Left ventricle myocardium inferior (tissue), 1 donor: ENCODE results near the gene PIK3C2B. TPM values are rescaled to one million over a fixed set of nuclear protein-coding genes. Genes with fewer than 3 reads are reported as not detected.
A peak's percentile ranks its signal among the peaks of the same experiment; 100 is the strongest.

Experiments
- DNase-seq: peaks from one replicate; pipeline ENCODE4 v3.0.0-alpha.2; 2020
- H3K27ac ChIP-seq: fragments of 200-600 bp; replicated peaks from 2 replicates; pipeline ENCODE4 v1.8.0; 2021
- H3K27me3 ChIP-seq: fragments of 200-600 bp; 2 replicates; pipeline ENCODE4 v1.8.0; 2021; ENCODE audit warnings: low read depth
- H3K36me3 ChIP-seq: fragments of 200-600 bp; 2 replicates; pipeline ENCODE4 v1.8.0; 2021
- H3K4me1 ChIP-seq: fragments of 200-600 bp; 2 replicates; pipeline ENCODE4 v1.8.0; 2021
- H3K4me3 ChIP-seq: fragments of 200-600 bp; 2 replicates; pipeline ENCODE4 v1.8.0; 2021; ENCODE audit warnings: mild to moderate bottlenecking, moderate library complexity
- H3K9me3 ChIP-seq: fragments of 200-600 bp; replicated peaks from 2 replicates; pipeline ENCODE4 v1.8.0; 2021
- intact Hi-C: fragments of 100-400 bp; cut with micrococcal nuclease; formaldehyde crosslinking; loops from one replicate; pipeline ENCODE4 v1.11.0; 2022
- total RNA-seq: library from RNA; stranded (reverse); fragmentation: NEBNext Ultra II Directional; extraction: Animal tissue kit (Norgen Biotek cat#: 25700); gene quantifications from one replicate; pipeline ENCODE4 v1.2.1, GENCODE V29; 2021
- TF ChIP-seq, protein P1 (sequence below): fragments of 200-600 bp; IDR thresholded peaks from 2 replicates; pipeline ENCODE4 v1.8.0; 2021; ENCODE audit warnings: antibody characterized with exemption, mild to moderate bottlenecking, borderline replicate concordance
- donor health status: DM: no; HTN: yes; CAD: no; lungs with severe emphysema.

Gene PIK3C2B
- total RNA-seq, 1 donor from 2014 or later = 18.5 TPM

DNA sequence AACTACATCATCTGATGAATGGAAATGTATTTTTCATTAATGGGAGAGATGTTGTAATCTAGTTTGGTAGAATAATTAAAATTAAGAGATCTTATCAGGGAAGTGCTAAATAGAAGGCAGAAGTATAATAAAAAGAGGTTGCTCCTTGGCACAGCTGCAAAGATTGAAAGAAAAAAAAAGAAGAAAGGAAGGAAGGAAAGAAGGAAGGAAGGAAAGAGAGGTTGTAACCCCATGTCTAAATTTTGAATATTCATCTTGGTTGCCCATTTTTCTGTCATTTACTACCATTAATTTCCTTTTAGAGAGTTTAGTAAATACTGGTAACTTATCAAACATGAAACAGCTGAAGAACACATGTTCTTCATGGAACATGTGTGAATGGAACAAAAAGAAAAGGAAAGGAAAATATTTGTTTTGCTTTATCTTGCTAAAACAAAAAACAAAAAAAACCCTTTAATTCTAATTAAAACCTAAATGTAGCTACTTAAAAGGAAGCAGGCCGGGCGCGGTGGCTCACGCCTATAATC, 11.1 kb upstream of the PIK3C2B start:
- peak overlapping the region; percentile 71 for H3K4me3 ChIP-seq
- TF ChIP-seq, protein P1, sequence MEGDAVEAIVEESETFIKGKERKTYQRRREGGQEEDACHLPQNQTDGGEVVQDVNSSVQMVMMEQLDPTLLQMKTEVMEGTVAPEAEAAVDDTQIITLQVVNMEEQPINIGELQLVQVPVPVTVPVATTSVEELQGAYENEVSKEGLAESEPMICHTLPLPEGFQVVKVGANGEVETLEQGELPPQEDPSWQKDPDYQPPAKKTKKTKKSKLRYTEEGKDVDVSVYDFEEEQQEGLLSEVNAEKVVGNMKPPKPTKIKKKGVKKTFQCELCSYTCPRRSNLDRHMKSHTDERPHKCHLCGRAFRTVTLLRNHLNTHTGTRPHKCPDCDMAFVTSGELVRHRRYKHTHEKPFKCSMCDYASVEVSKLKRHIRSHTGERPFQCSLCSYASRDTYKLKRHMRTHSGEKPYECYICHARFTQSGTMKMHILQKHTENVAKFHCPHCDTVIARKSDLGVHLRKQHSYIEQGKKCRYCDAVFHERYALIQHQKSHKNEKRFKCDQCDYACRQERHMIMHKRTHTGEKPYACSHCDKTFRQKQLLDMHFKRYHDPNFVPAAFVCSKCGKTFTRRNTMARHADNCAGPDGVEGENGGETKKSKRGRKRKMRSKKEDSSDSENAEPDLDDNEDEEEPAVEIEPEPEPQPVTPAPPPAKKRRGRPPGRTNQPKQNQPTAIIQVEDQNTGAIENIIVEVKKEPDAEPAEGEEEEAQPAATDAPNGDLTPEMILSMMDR = no peak
- H3K27me3 ChIP-seq = no peaks in the 10 kb centered on the region
- intact Hi-C loops = no loop called here
- H3K36me3 ChIP-seq = no peaks in the 10 kb centered on the region
- H3K9me3 ChIP-seq = no peaks in the 10 kb centered on the region
- peak overlapping the region; percentile 88 for H3K27ac ChIP-seq
- no peak for DNase-seq
- peaks cover 22% of the 10 kb centered on the region for H3K4me1 ChIP-seq

DNA sequence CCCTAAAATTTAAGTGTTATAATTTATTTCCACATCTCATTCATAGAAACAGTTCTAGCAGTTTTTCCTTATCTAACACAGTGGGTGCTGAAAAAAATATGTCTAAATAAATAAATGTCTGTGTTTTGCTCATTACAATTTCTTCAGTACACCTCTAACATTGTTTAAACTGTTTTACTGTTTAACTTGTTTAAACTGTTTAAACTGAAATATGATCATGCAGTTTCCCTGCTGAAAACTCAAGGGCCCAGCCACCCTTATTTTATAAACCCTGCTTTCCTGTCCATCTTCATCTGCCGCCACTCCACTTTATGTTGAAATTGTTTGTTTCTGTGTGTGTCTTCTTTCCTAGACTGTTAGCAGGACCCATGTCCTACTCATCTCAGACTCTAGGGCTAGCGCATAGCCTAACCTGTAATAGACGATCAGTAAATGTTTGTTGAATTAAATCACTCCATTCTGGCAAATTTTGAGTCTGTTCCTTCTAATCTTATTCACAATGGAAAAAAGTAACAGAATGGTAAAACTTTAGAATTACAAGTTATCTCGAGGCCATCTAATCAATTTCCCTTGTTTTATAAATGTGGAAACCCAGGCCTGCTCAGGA, 9.4 kb upstream of the PIK3C2B start:
- Histone ChIP-seq H3K4me1 (peaks cover 29% of the 10 kb centered on the region), H3K27me3 (no peaks in the 10 kb centered on the region), H3K9me3 (no peaks in the 10 kb centered on the region), H3K4me3 (no peak overlapping the region), H3K36me3 (no peaks in the 10 kb centered on the region), H3K27ac (no peak overlapping the region)
- DNase-seq = no peak
- intact Hi-C loops = loop anchor here (5.0 kb wide), 1 partner anchor 57 kb away; no protein-coding TSS in a partner anchor
- TF ChIP-seq, protein P1 = no peak

DNA sequence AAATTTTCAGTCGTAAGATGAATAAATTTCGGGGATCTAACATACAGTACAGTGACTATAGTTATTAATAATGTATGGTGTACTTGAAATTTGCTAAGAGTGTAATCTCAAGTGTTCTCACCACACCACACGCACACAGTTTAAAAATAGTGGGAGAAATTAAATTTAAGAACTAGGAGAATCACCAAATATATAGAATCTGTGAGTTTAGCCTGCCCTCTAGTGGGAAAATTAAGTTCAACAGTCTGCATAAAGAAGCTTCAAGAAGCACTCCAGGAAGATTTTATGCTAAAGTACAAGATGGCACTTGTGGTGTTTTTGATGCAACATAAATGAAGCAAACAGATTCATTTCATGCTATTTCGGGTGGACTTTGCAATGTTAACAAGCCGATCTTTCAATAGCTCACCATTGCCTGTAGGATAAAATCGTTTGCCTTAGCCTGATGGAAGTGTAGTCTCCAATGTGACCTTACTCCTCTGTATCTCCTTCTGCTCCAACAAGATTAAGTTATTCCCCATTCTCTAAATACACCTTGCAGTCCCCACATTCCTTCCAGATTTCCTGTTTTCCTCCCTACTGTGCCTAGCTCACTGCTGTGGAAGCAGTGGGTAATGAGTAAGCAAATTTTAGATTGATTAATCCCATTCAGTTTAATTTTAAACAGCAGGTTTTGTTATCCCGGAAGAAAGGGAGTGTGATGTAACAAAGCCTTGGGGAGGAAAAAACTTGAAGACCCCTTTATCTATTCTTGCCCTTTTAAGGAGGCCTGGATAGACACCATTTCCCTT, 8.7 kb upstream of the PIK3C2B start:
- intact Hi-C loops = loop anchor here (5.0 kb wide), 1 partner anchor 56 kb away; no protein-coding TSS in a partner anchor
- no peaks in the 10 kb centered on the region for H3K36me3 ChIP-seq
- H3K27ac ChIP-seq = no peak overlapping the region
- no peak for DNase-seq
- TF ChIP-seq, protein P1 = peak; percentile 87
- H3K27me3 ChIP-seq = no peaks in the 10 kb centered on the region
- no peak overlapping the region for H3K4me3 ChIP-seq
- H3K9me3 ChIP-seq = no peaks in the 10 kb centered on the region
- peaks cover 31% of the 10 kb centered on the region for H3K4me1 ChIP-seq

DNA sequence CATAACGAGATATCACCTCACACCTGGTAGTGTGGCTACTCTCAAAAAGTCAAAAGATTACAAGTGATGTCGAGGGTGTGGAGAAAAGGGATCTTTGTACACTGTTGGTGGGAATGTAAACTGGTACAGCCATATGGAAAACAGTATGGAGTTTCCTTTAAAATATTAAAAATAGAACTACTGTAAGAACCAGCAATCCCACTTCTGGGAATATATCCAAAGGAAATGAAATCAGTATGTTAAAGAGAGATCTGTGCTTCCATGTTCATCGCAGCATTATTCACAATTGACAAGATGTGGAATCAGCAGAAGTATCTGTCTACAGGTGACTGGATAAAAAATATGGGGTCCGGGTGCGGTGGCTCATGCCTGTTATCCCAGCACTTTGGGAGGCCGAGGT, 7.6 kb upstream of the PIK3C2B start:
- Histone ChIP-seq H3K4me3 (no peak overlapping the region), H3K27ac (no peak overlapping the region), H3K27me3 (no peaks in the 10 kb centered on the region), H3K4me1 (peaks cover 22% of the 10 kb centered on the region), H3K36me3 (no peaks in the 10 kb centered on the region), H3K9me3 (no peaks in the 10 kb centered on the region)
- DNase-seq = no peak
- intact Hi-C loops = loop anchor here (5.0 kb wide), 1 partner anchor 55 kb away; no protein-coding TSS in a partner anchor
- TF ChIP-seq, protein P1 = no peak

DNA sequence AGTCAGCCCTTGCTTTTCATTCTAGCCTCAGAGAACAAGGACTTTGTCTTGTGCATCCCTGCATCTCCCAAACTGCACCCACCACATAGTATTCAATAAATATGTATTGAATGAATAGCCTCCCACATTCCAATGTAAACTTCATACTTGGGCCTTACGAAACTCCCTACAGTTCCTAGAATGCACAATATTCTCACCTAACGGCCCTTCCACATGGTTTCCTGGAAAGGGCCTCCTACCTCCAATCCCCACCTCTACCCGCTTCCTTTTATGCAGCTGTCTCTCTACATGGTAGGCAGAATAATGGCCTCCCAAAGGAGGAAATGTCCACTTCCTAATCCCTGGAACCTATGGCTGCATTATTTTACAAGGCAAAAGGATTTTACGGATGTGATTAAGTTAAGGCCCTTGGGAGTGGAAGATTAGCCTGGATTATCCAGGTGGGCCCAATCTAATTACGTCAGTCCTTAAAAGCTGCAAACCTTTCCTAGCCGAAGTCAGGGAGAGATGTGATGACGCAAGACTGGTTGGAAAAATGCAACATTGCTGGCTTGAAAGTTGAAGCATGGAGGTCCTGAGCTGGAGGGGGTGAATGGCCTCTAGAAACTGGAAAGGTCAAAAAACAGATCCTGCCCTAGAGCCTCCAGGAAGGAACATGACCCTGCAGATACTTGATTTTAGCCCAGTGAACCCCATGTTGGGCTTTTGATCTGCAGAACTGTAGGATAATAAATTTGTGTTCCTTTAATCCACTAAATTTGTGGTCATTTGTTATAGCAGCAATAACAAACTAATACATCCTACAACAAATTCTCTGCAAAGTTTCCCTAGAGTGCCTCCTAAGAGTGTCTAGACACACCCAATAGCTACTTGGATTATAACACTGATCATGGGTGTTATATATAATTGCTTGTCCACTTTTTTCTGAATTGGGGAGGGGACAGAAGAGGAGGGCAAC, 5.2 kb upstream of the PIK3C2B start:
- Histone ChIP-seq H3K36me3 (no peaks in the 10 kb centered on the region), H3K4me3 (no peak overlapping the region), H3K9me3 (no peaks in the 10 kb centered on the region), H3K4me1 (peaks cover 22% of the 10 kb centered on the region), H3K27ac (peak overlapping the region; percentile 39), H3K27me3 (no peaks in the 10 kb centered on the region)
- TF ChIP-seq, protein P1 = no peak
- intact Hi-C loops = loop anchor here (5.0 kb wide), 1 partner anchor 52 kb away; no protein-coding TSS in a partner anchor
- DNase-seq = no peak
